Measurements from ENCODE around the gene ARID3B. TPM values are rescaled to one million over a fixed set of nuclear protein-coding genes. Genes with fewer than 3 reads are reported as not detected.

Gene ARID3B
- total RNA-seq, 1 experiment from 2014 or later: 8.1 TPM

GRCh38 chr15:74523982-74524381 lies 17.0 kb upstream of the ARID3B start:
- intact Hi-C loops (cut with micrococcal nuclease): no loop called here
- H4K20me1 ChIP-seq (ENCODE audit: insufficient read depth): no peaks in the 10 kb centered on the region
- TF ChIP-seq ELF1 (IDR thresholded peaks at IDR 0.05; ENCODE audit: borderline replicate concordance, low read depth) (no peak; the same call in 1 of the 2 replicates), CEBPB (IDR thresholded peaks at IDR 0.05; ENCODE audit: low read depth) (0 out of 2 replicates have a peak, but pooled peaks have one; percentile 37), SRF (IDR thresholded peaks at IDR 0.05; ENCODE audit: low read depth) (no peak), FOSL1 (IDR thresholded peaks at IDR 0.05; ENCODE audit: low read depth) (peak; percentile 76), SP1 (IDR thresholded peaks at IDR 0.05; ENCODE audit: low read depth) (peak; percentile 58; the same call in 1 of the 2 replicates), JUND (IDR thresholded peaks at IDR 0.05) (peak; percentile 69)
- TF ChIP-seq, protein P1, sequence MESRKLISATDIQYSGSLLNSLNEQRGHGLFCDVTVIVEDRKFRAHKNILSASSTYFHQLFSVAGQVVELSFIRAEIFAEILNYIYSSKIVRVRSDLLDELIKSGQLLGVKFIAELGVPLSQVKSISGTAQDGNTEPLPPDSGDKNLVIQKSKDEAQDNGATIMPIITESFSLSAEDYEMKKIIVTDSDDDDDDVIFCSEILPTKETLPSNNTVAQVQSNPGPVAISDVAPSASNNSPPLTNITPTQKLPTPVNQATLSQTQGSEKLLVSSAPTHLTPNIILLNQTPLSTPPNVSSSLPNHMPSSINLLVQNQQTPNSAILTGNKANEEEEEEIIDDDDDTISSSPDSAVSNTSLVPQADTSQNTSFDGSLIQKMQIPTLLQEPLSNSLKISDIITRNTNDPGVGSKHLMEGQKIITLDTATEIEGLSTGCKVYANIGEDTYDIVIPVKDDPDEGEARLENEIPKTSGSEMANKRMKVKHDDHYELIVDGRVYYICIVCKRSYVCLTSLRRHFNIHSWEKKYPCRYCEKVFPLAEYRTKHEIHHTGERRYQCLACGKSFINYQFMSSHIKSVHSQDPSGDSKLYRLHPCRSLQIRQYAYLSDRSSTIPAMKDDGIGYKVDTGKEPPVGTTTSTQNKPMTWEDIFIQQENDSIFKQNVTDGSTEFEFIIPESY (IDR thresholded peaks at IDR 0.05; ENCODE audit: extremely low read depth, insufficient replicate concordance, low read length): no peak
- DNase-seq (ENCODE audit: low read depth, low spot score): no peak
- H3K9me2 ChIP-seq (ENCODE audit: insufficient read depth): no peaks in the 10 kb centered on the region
- POLR2A ChIA-PET: no interaction called here
- no peaks in the 10 kb centered on the region for H3K9me3 ChIP-seq (ENCODE audit: control insufficient read depth in 1 of 2, insufficient read depth in 1 of 2, low read depth in 1 of 2, low read length in 2 of 2)
- H3K4me3 ChIP-seq (replicated peaks in 1 of 2; ENCODE audit: low read depth in 1 of 2, low read length in 2 of 2): no peak overlapping the region
- H3K27me3 ChIP-seq (ENCODE audit: insufficient read depth, low read length): no peaks in the 10 kb centered on the region
- BruUV-seq (replicated peaks): no TSS peak
- H3K9ac ChIP-seq (ENCODE audit: low read length): no peak overlapping the region
- no peak overlapping the region for H2AFZ ChIP-seq (ENCODE audit: low read depth, low read length, poor library complexity, severe bottlenecking)
- CTCF ChIA-PET: no interaction called here
- RAD21 ChIA-PET (ENCODE audit: low non-redundant PET in 1 of 2, low total read pairs in 2 of 2, uncharacterized antibody in 2 of 2, unreplicated experiment in 2 of 2): no interaction called here
- no peaks in the 10 kb centered on the region for H3K36me3 ChIP-seq (ENCODE audit: control insufficient read depth in 1 of 2, insufficient read depth in 2 of 2, low read length in 2 of 2)
- peak overlapping the region; percentile 37 for H3K4me2 ChIP-seq (ENCODE audit: low read length)
- peaks cover 18 to 63% of the 10 kb centered on the region in 2 experiments for H3K4me1 ChIP-seq (ENCODE audit: control insufficient read depth in 1 of 2, insufficient read depth in 2 of 2, low read length in 2 of 2)
- no peak for ATAC-seq
- no peaks in the 10 kb centered on the region for H3K79me2 ChIP-seq (ENCODE audit: insufficient read depth, low read length)
- no peak overlapping the region for H3K27ac ChIP-seq (ENCODE audit: low read depth, low read length)

GRCh38 chr15:74525309-74525708 lies 15.7 kb upstream of the ARID3B start:
- peak overlapping the region; percentile 79 for H2AFZ ChIP-seq (ENCODE audit: low read depth, low read length, poor library complexity, severe bottlenecking)
- no peaks in the 10 kb centered on the region for H3K9me3 ChIP-seq (ENCODE audit: control insufficient read depth in 1 of 2, insufficient read depth in 1 of 2, low read depth in 1 of 2, low read length in 2 of 2)
- H3K79me2 ChIP-seq (ENCODE audit: insufficient read depth, low read length): no peaks in the 10 kb centered on the region
- no TSS peak for BruUV-seq (replicated peaks)
- H3K4me3 ChIP-seq (replicated peaks in 1 of 2; ENCODE audit: low read depth in 1 of 2, low read length in 2 of 2): peak overlapping the region in 1 of 2 experiments; percentile 26; a peak in 1 of 4 replicates
- DNase-seq (ENCODE audit: low read depth, low spot score) (no peak), ATAC-seq (no peak)
- no peaks in the 10 kb centered on the region for H4K20me1 ChIP-seq (ENCODE audit: insufficient read depth)
- peak overlapping the region; percentile 64 for H3K4me2 ChIP-seq (ENCODE audit: low read length)
- ChIA-PET POLR2A (no interaction called here), CTCF (no interaction called here), RAD21 (ENCODE audit: low non-redundant PET in 1 of 2, low total read pairs in 2 of 2, uncharacterized antibody in 2 of 2, unreplicated experiment in 2 of 2) (no interaction called here)
- H3K9ac ChIP-seq (ENCODE audit: low read length): 0 out of 2 replicates have a peak overlapping the region, but pooled peaks have one; percentile 7
- TF ChIP-seq, protein P1 (IDR thresholded peaks at IDR 0.05; ENCODE audit: extremely low read depth, insufficient replicate concordance, low read length): no peak
- no peak for TF ChIP-seq RAD21 (IDR thresholded peaks at IDR 0.05; ENCODE audit: low read depth)
- TF ChIP-seq POLR2AphosphoS5 (IDR thresholded peaks at IDR 0.05; ENCODE audit: low read depth, low read length): no peak
- TF ChIP-seq CBX3 (IDR thresholded peaks at IDR 0.05; ENCODE audit: low read depth): no peak
- H3K4me1 ChIP-seq (ENCODE audit: control insufficient read depth in 1 of 2, insufficient read depth in 2 of 2, low read length in 2 of 2): peaks cover 12 to 63% of the 10 kb centered on the region in 2 experiments
- no peaks in the 10 kb centered on the region for H3K9me2 ChIP-seq (ENCODE audit: insufficient read depth)
- peak overlapping the region; percentile 40; the same call in 1 of the 2 replicates for H3K27ac ChIP-seq (ENCODE audit: low read depth, low read length)
- intact Hi-C loops (cut with micrococcal nuclease): no loop called here
- H3K36me3 ChIP-seq (ENCODE audit: control insufficient read depth in 1 of 2, insufficient read depth in 2 of 2, low read length in 2 of 2): no peaks in the 10 kb centered on the region
- H3K27me3 ChIP-seq (ENCODE audit: insufficient read depth, low read length): no peaks in the 10 kb centered on the region
